HG03442 (cell line): Measurements from ENCODE around the gene SORL1.
"Not testable (repeated sequence)": the region's sequence is repeated elsewhere in the genome, so short reads cannot be mapped to it uniquely, and the experiment has no call there.

ENCODE experiments used
- ATAC-seq: cut with Tn5 transposase; IDR thresholded peaks from one replicate; pipeline ENCODE4 v1.9.1; 2021; ENCODE audit warnings: mild to moderate bottlenecking, moderate library complexity; ENCODE audit not compliant: unreplicated experiment

Gene SORL1

GRCh38 chr11:121503051-121503450, 50.9 kb downstream of the SORL1 start:
- ATAC-seq, result no peak

- not testable (repeated sequence) for ATAC-seq
Measured at GRCh38 chr11:121506237-121506636, 54.1 kb downstream of the SORL1 start.

- no peak for ATAC-seq
Measured at GRCh38 chr11:121508449-121508848, 56.3 kb downstream of the SORL1 start.

- ATAC-seq, result no peak
Measured at GRCh38 chr11:121510438-121510837, 58.3 kb downstream of the SORL1 start.

GRCh38 chr11:121512468-121513465, 60.7 kb downstream of the SORL1 start:
- ATAC-seq, result no peak

- ATAC-seq, result no peak
Measured at GRCh38 chr11:121513807-121514206, 61.7 kb downstream of the SORL1 start.

GRCh38 chr11:121514432-121515334, 62.6 kb downstream of the SORL1 start:
- ATAC-seq, result no peak

GRCh38 chr11:121515335-121515671, 63.2 kb downstream of the SORL1 start:
- ATAC-seq, result no peak

- ATAC-seq, result no peak
Measured at GRCh38 chr11:121517996-121518395, 65.9 kb downstream of the SORL1 start.

GRCh38 chr11:121520243-121521144, 68.4 kb downstream of the SORL1 start:
- ATAC-seq, result no peak

GRCh38 chr11:121521145-121522042, 69.3 kb downstream of the SORL1 start:
- ATAC-seq, result peak; percentile 47

GRCh38 chr11:121522043-121522941, 70.2 kb downstream of the SORL1 start:
- no peak for ATAC-seq

- ATAC-seq, result no peak
Measured at GRCh38 chr11:121523581-121524232, 71.6 kb downstream of the SORL1 start.

GRCh38 chr11:121524233-121524631, 72.1 kb downstream of the SORL1 start:
- no peak for ATAC-seq

GRCh38 chr11:121525376-121525775, 73.3 kb downstream of the SORL1 start:
- ATAC-seq, result no peak

- no peak for ATAC-seq
Measured at GRCh38 chr11:121530257-121530656, 78.1 kb downstream of the SORL1 start.

GRCh38 chr11:121533601-121534000, 81.5 kb downstream of the SORL1 start:
- ATAC-seq, result no peak
